ENCODE data around the gene BEST4.

- TF ChIP-seq CTCF (conservative IDR thresholded peaks at IDR 0.05; ENCODE audit: low read length) (peak; percentile 84), EZH2phosphoT487 (IDR thresholded peaks at IDR 0.05; ENCODE audit: borderline replicate concordance, low read depth, low read length) (no peak)
These were observed 12.0 kb upstream of the BEST4 start, which contains the start of gene PLK3 for GRCh38 chr1:44799770-44800584.
